ENCODE measurements around the gene KXD1.

DNA sequence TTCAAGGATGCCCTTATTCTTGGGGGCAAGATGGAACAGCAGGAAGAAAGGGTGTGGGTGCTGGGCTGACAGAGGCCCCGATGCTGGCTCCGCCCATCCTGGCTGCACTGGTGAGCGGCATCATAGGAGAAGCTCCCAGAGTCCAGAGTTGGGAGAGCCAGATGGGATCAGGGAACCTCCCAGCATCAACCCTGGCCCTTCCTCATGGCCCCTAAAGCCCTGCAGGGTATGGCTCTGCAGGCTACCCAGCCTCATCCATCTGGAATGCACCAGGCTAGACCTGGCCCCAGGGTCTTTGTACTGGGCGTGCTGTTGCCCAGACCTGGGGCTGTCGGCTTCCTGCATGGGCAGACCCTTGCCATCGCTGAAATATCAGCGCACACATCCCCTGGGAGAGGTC, 27.9 kb upstream of the KXD1 start:
- TF ChIP-seq CTCF (IDR thresholded peaks at IDR 0.05): no peak
- no peak for TF ChIP-seq POLR2A (IDR thresholded peaks at IDR 0.05)
- TF ChIP-seq POLR2AphosphoS5 (IDR thresholded peaks at IDR 0.05): no peak
- no peak for TF ChIP-seq EP300 (IDR thresholded peaks at IDR 0.05)

Measured in sigmoid colon (tissue), 4 donors.